CD4-positive, alpha-beta T cell (primary cell): ENCODE measurements around the gene ZNF132. TPM values are rescaled to one million over a fixed set of nuclear protein-coding genes. Genes with fewer than 3 reads are reported as not detected.
A peak's percentile ranks its signal among the peaks of the same experiment; 100 is the strongest.
"Not testable (repeated sequence)": the region's sequence is repeated elsewhere in the genome, so short reads cannot be mapped to it uniquely, and the experiment has no call there.

ENCODE experiments used
- ATAC-seq: fragments of 200-7000 bp; cut with Tn5 transposase; one replicate; pipeline ENCODE4 v1.10.0; 2022; ENCODE audit warnings: mild to moderate bottlenecking; ENCODE audit not compliant: poor library complexity
- CTCF ChIA-PET: fragments of 350-600 bp; sonication (Branson Sonifier 250); formaldehyde crosslinking; loops from one replicate; lab custom pipeline; 2021; ENCODE audit warnings: antibody characterized with exemption, inconsistent platforms; lab: Charles Lee
- POLR2A ChIA-PET: fragments of 350-600 bp; sonication (Branson Sonifier 250); formaldehyde crosslinking; loops from one replicate; lab custom pipeline; 2021; ENCODE audit warnings: antibody characterized with exemption, inconsistent platforms; lab: Charles Lee
- DNase-seq, 14 experiments: peaks; one replicate each; pipeline ENCODE4 v3.0.0-alpha.2; 2013 to 2020; ENCODE audit warnings: mixed read lengths in 2 of 14
- H3K27ac ChIP-seq, 2 donors: one replicate each; pipeline versions ENCODE4 v1.5.1 to v1.7.0; 2013; ENCODE audit warnings: low read length in 2 of 2, low read depth in 1 of 2, mild to moderate bottlenecking in 1 of 2
- H3K27me3 ChIP-seq, 2 experiments: 1 replicate in 1 of 2; 2 replicates in 1 of 2; pipeline versions ENCODE4 v1.6.1 to v1.7.0; 2013; ENCODE audit warnings: low read length in 2 of 2, control low read depth in 1 of 2, mild to moderate bottlenecking in 1 of 2, moderate library complexity in 1 of 2; ENCODE audit not compliant: insufficient read depth in 2 of 2, control insufficient read depth in 1 of 2
- H3K36me3 ChIP-seq: one replicate; pipeline ENCODE4 v1.6.1; 2013; ENCODE audit warnings: low read length, control low read depth; ENCODE audit not compliant: insufficient read depth
- H3K4me1 ChIP-seq: one replicate; pipeline ENCODE4 v1.6.1; 2013; ENCODE audit warnings: low read length, control low read depth; ENCODE audit not compliant: insufficient read depth
- H3K4me3 ChIP-seq: one replicate; pipeline ENCODE4 v1.5.1; 2013; ENCODE audit warnings: mild to moderate bottlenecking, low read length, moderate library complexity
- H3K9me3 ChIP-seq, 2 experiments: 1 replicate in 1 of 2; 2 replicates in 1 of 2; pipeline versions ENCODE4 v1.6.1 to v1.7.0; 2013; ENCODE audit warnings: low read length in 2 of 2, mild to moderate bottlenecking in 2 of 2, control low read depth in 1 of 2, moderate library complexity in 1 of 2; ENCODE audit not compliant: control insufficient read depth in 1 of 2, insufficient read depth in 1 of 2
- H3K27ac Mint-ChIP-seq: one replicate; pipeline ENCODE4 v1.8.0; 2020; ENCODE audit warnings: mixed read lengths
- H3K27me3 Mint-ChIP-seq: one replicate; pipeline ENCODE4 v1.8.0; 2021; ENCODE audit warnings: mixed read lengths
- H3K36me3 Mint-ChIP-seq: one replicate; pipeline ENCODE4 v1.8.0; 2021; ENCODE audit warnings: low read depth, mixed read lengths
- H3K4me1 Mint-ChIP-seq: one replicate; pipeline ENCODE4 v1.8.0; 2021; ENCODE audit warnings: low read depth, mixed read lengths
- H3K4me3 Mint-ChIP-seq: one replicate; pipeline ENCODE4 v1.8.0; 2020; ENCODE audit warnings: mild to moderate bottlenecking, mixed read lengths
- H3K9me3 Mint-ChIP-seq: one replicate; pipeline ENCODE4 v1.8.0; 2020; ENCODE audit warnings: mixed read lengths
- CTCF ChIP-seq: fragments of 200-600 bp; IDR thresholded peaks from one replicate; pipeline ENCODE4 v1.8.0; 2022; ENCODE audit warnings: antibody characterized with exemption, mild to moderate bottlenecking
- intact Hi-C, 2 experiments: fragments of 100-400 bp; cut with DNase I in 1 of 2; cut with micrococcal nuclease in 1 of 2; formaldehyde crosslinking; loops; one replicate each; pipeline versions ENCODE4 v1.15.1 to v1.9.0; 2023 to 2025; cut with DNase I, micrococcal nuclease
- polyA plus RNA-seq, 2 donors: library from polyadenylated mRNA; unstranded; fragments of 120-200 nt; gene quantifications; one replicate each; pipeline ENCODE4 v1.2.1, GENCODE V29; 2013
- total RNA-seq, 174 experiments: library from RNA in 2 of 174; stranded (reverse) in 2 of 174; gene quantifications; one replicate each; pipeline ENCODE4 v1.2.3 and lab custom pipeline; 2021 to 2026

ZNF132 gene
- total RNA-seq, result 1 to 10 TPM; 1.0 to 1.4 TPM
- polyA plus RNA-seq (2013, experiment 1 of 2), result 2.2 TPM
- 1.9 TPM for polyA plus RNA-seq (2013, experiment 2 of 2)
- 1.5 to 36.6 (median 12.7) reads per million in 172 experiments for total RNA-seq (lab: John Stamatoyannopoulos, UW)

GRCh38 chr19:58439576-58440554 is at the start of gene ZNF132:
Gene ZNF132, minus strand, starts transcription at chr19:58440153. Its CDS starts 332 bp downstream, at chr19:58439821.
- H3K27me3 Mint-ChIP-seq, result peaks cover 11% of the 10 kb centered on the region
- H3K36me3 ChIP-seq, result peaks cover 21% of the 10 kb centered on the region
- ATAC-seq, result peak; percentile 96
- H3K4me3 Mint-ChIP-seq, result peak within 1 kb of the TSS; percentile 97
- H3K36me3 Mint-ChIP-seq, result peaks cover 53% of the 10 kb centered on the region
- intact Hi-C loops, result loop anchor here (1.0 to 5.0 kb wide), 10 partner anchors 11 to 113 kb away; partner anchors contain the start of genes RPS5 (in 2 of the 2), ZNF324B (in 2 of the 2), ZNF446 (in 2 of the 2) and ZNF584 (in 2 of the 2)
- H3K4me1 Mint-ChIP-seq, result peaks cover 27% of the 10 kb centered on the region
- peaks cover 31 to 49% of the 10 kb centered on the region in 2 experiments for H3K9me3 ChIP-seq
- POLR2A ChIA-PET, result interaction anchor here (0.6 to 2.1 kb wide), 13 partner anchors 11 to 758 kb away, joined by 3 to 24 read pairs (median 3); partner anchors contain the start of genes RPS5, TRIM28, ZNF324B and ZNF446
- H3K9me3 Mint-ChIP-seq, result peaks cover 19% of the 10 kb centered on the region
- peak; percentile 84 to 100 (median 92) for DNase-seq
- H3K27ac ChIP-seq, result peak within 1 kb of the TSS; percentile 68 to 77
- peak within 1 kb of the TSS; percentile 88 for H3K27ac Mint-ChIP-seq
- TF ChIP-seq CTCF, result no peak
- peak within 1 kb of the TSS; percentile 62 for H3K4me3 ChIP-seq
- H3K4me1 ChIP-seq, result peaks cover 23% of the 10 kb centered on the region
- CTCF ChIA-PET, result interaction anchor here (1.6 kb wide), 1 partner anchor 31 kb away, joined by 6 read pairs; the partner anchor contains the start of gene ZNF584
- no peaks in the 10 kb centered on the region for H3K27me3 ChIP-seq

GRCh38 chr19:58484349-58484748 is 44.4 kb upstream of the ZNF132 start:
- H3K4me1 Mint-ChIP-seq, DNase-seq, H3K36me3 ChIP-seq, intact Hi-C loops, H3K27ac ChIP-seq, CTCF ChIA-PET, H3K9me3 Mint-ChIP-seq, H3K9me3 ChIP-seq, H3K27ac Mint-ChIP-seq, H3K4me1 ChIP-seq, H3K27me3 ChIP-seq, H3K4me3 Mint-ChIP-seq, H3K4me3 ChIP-seq, H3K27me3 Mint-ChIP-seq, H3K36me3 Mint-ChIP-seq, ATAC-seq, POLR2A ChIA-PET: not testable (repeated sequence)

- H3K9me3 Mint-ChIP-seq, result no peaks in the 10 kb centered on the region
- H3K4me1 ChIP-seq, result no peaks in the 10 kb centered on the region
- no peak for TF ChIP-seq CTCF
- H3K27me3 ChIP-seq, result no peaks in the 10 kb centered on the region
- ATAC-seq (no peak), DNase-seq (no peak)
- no peak overlapping the region for H3K4me3 ChIP-seq
- CTCF ChIA-PET, result no interaction called here
- H3K36me3 ChIP-seq, result peaks cover 3% of the 10 kb centered on the region
- H3K4me3 Mint-ChIP-seq, result no peak overlapping the region
- H3K9me3 ChIP-seq, result no peaks in the 10 kb centered on the region
- intact Hi-C loops, result loop anchor here in 1 of 2 experiments (1.0 kb wide), 1 partner anchor 26 kb away; no protein-coding TSS in a partner anchor
- H3K4me1 Mint-ChIP-seq, result no peaks in the 10 kb centered on the region
- no peaks in the 10 kb centered on the region for H3K36me3 Mint-ChIP-seq
- no peaks in the 10 kb centered on the region for H3K27me3 Mint-ChIP-seq
- POLR2A ChIA-PET, result no interaction called here
- H3K27ac ChIP-seq, result no peak overlapping the region
- H3K27ac Mint-ChIP-seq, result no peak overlapping the region
These were observed 43.8 kb upstream of the ZNF132 start for GRCh38 chr19:58483776-58484175.
